IMR-90 (cell line): ENCODE measurements around the gene CLOCK. TPM values are rescaled to one million over a fixed set of nuclear protein-coding genes. Genes with fewer than 3 reads are reported as not detected.

Experiments used
- ATAC-seq: fragments of 200-7000 bp; cut with Tn5 transposase; 2 replicates; pipeline ENCODE4 v1.9.1; 2020; ENCODE audit warnings: low read depth, mild to moderate bottlenecking, moderate library complexity
- BruUV-seq: library from RNA; stranded (reverse); fragments of 400-500 nt; replicated peaks from 2 replicates; lab custom pipeline; 2021; lab: Mats Ljungman, UMichigan
- CTCF ChIA-PET: fragments of 300-600 bp; formaldehyde crosslinking; extraction: SDS; loops from one replicate; lab custom pipeline; 2021; ENCODE audit warnings: antibody characterized with exemption; lab: Yijun Ruan, JAX
- POLR2A ChIA-PET: fragments of 300-600 bp; sonication (Branson Sonifier 250); formaldehyde crosslinking; loops from one replicate; lab custom pipeline; 2022; ENCODE audit warnings: antibody characterized with exemption; ENCODE audit not compliant: unreplicated experiment; lab: Charles Lee
- DNase-seq: peaks from one replicate; pipeline ENCODE4 v3.0.0; 2013
- H2AFZ ChIP-seq: replicated peaks from 2 replicates; pipeline ENCODE3; 2013; ENCODE audit warnings: low read length, mild to moderate bottlenecking; ENCODE audit not compliant: poor library complexity
- H2AK5ac ChIP-seq: 2 replicates; pipeline ENCODE4 v1.6.1; 2013; ENCODE audit warnings: low read depth, low read length, inconsistent platforms
- H2AK9ac ChIP-seq: replicated peaks from 2 replicates; pipeline ENCODE3; 2013; ENCODE audit warnings: mild to moderate bottlenecking, low read depth, low read length, moderate library complexity; ENCODE audit not compliant: poor library complexity
- H2BK120ac ChIP-seq: 2 replicates; pipeline ENCODE4 v1.6.1; 2013; ENCODE audit warnings: low read depth, low read length, inconsistent platforms
- H2BK15ac ChIP-seq: 3 replicates; pipeline ENCODE4 v1.6.1; 2013; ENCODE audit warnings: low read depth, low read length, inconsistent platforms
- H2BK20ac ChIP-seq: 2 replicates; pipeline ENCODE4 v1.6.1; 2013; ENCODE audit warnings: low read depth, mild to moderate bottlenecking, inconsistent platforms, low read length, moderate library complexity
- H2BK5ac ChIP-seq: 2 replicates; pipeline ENCODE4 v1.6.1; 2013; ENCODE audit warnings: mild to moderate bottlenecking, low read depth, low read length, inconsistent platforms; ENCODE audit not compliant: poor library complexity, severe bottlenecking
- H3K14ac ChIP-seq: replicated peaks from 2 replicates; pipeline ENCODE4 v1.6.1; 2013; ENCODE audit warnings: low read depth, low read length, inconsistent platforms
- H3K18ac ChIP-seq: 2 replicates; pipeline ENCODE4 v1.6.1; 2013; ENCODE audit warnings: low read depth, low read length, control low read depth
- H3K23ac ChIP-seq: 2 replicates; pipeline ENCODE4 v1.6.1; 2013; ENCODE audit warnings: low read depth, low read length, inconsistent platforms
- H3K27ac ChIP-seq: 2 replicates; pipeline ENCODE4 v1.5.1; 2013; ENCODE audit warnings: mild to moderate bottlenecking, control low read depth, low read length; ENCODE audit not compliant: insufficient read depth
- H3K27me3 ChIP-seq: 2 replicates; pipeline ENCODE4 v1.6.1; 2013; ENCODE audit warnings: low read length; ENCODE audit not compliant: control insufficient read depth, insufficient read depth
- H3K36me3 ChIP-seq: 2 replicates; pipeline ENCODE4 v1.6.1; 2013; ENCODE audit warnings: low read length, mixed read lengths; ENCODE audit not compliant: control insufficient read depth, insufficient read depth
- H3K4ac ChIP-seq: 2 replicates; pipeline ENCODE4 v1.6.1; 2013; ENCODE audit warnings: low read depth, low read length, inconsistent platforms
- H3K4me1 ChIP-seq: 2 replicates; pipeline ENCODE4 v1.6.1; 2013; ENCODE audit warnings: low read length, mixed read lengths; ENCODE audit not compliant: control insufficient read depth, insufficient read depth
- H3K4me2 ChIP-seq: 2 replicates; pipeline ENCODE4 v1.6.1; 2013; ENCODE audit warnings: low read depth, mild to moderate bottlenecking, control low read depth, low read length, moderate library complexity
- H3K4me3 ChIP-seq: 2 replicates; pipeline ENCODE4 v1.5.1; 2013; ENCODE audit warnings: low read depth, mild to moderate bottlenecking, control low read depth, low read length, moderate library complexity; ENCODE audit not compliant: insufficient read depth
- H3K56ac ChIP-seq: 2 replicates; pipeline ENCODE4 v1.6.1; 2013; ENCODE audit warnings: low read length, inconsistent platforms; ENCODE audit not compliant: insufficient read depth; ENCODE audit errors: extremely low read depth
- H3K79me1 ChIP-seq, 2 experiments: 2 replicates each; pipeline ENCODE4 v1.6.1; 2013; ENCODE audit warnings: low read length in 2 of 2, inconsistent platforms in 1 of 2, low read depth in 1 of 2
- H3K9ac ChIP-seq: 2 replicates; pipeline ENCODE4 v1.6.1; 2013; ENCODE audit warnings: low read depth, low read length, control low read depth
- H3K9me1 ChIP-seq: 2 replicates; pipeline ENCODE4 v1.6.1; 2013; ENCODE audit warnings: low read length, inconsistent platforms; ENCODE audit not compliant: insufficient read depth
- H3K9me3 ChIP-seq: 2 replicates; pipeline ENCODE4 v1.6.1; 2013; ENCODE audit warnings: low read length; ENCODE audit not compliant: control insufficient read depth, insufficient read depth
- H4K20me1 ChIP-seq: 2 replicates; pipeline ENCODE4 v1.6.1; 2013; ENCODE audit warnings: low read length, inconsistent platforms; ENCODE audit not compliant: insufficient read depth
- H4K5ac ChIP-seq: 2 replicates; pipeline ENCODE4 v1.6.1; 2013; ENCODE audit warnings: mild to moderate bottlenecking, low read depth, low read length, control low read depth
- H4K8ac ChIP-seq, 2 experiments: 2 replicates each; pipeline ENCODE4 v1.6.1; 2013; ENCODE audit warnings: low read depth in 2 of 2, low read length in 2 of 2, control low read depth in 1 of 2, inconsistent platforms in 1 of 2
- H4K91ac ChIP-seq: 2 replicates; pipeline ENCODE4 v1.6.1; 2013; ENCODE audit warnings: low read depth, low read length, inconsistent platforms; ENCODE audit not compliant: insufficient read depth
- BHLHE40 ChIP-seq: fragments of 150-350 bp; IDR thresholded peaks from 2 replicates; pipeline ENCODE4 v1.6.1; 2016; ENCODE audit warnings: mild to moderate bottlenecking, low read depth, low read length
- CEBPB ChIP-seq: IDR thresholded peaks from 2 replicates; pipeline ENCODE4 v1.6.1; 2012; ENCODE audit warnings: low read depth, low read length, improper control_type of control experiment
- CHD1 ChIP-seq: IDR thresholded peaks from 2 replicates; pipeline ENCODE4 v1.6.1; 2012; ENCODE audit warnings: low read depth, low read length, improper control_type of control experiment
- CTCF ChIP-seq: conservative IDR thresholded peaks from 2 replicates; pipeline ENCODE4 v1.5.1; 2012; ENCODE audit warnings: mild to moderate bottlenecking, low read depth, low read length, improper control_type of control experiment
- ELK1 ChIP-seq: fragments of 150-350 bp; IDR thresholded peaks from 2 replicates; pipeline ENCODE4 v1.6.1; 2016; ENCODE audit warnings: low read depth, mild to moderate bottlenecking, low read length, moderate library complexity, borderline replicate concordance
- FOS ChIP-seq: fragments of 150-350 bp; IDR thresholded peaks from 2 replicates; pipeline ENCODE4 v1.6.1; 2016; ENCODE audit warnings: low read depth, low read length
- MAFK ChIP-seq: IDR thresholded peaks from 2 replicates; pipeline ENCODE4 v1.6.1; 2012; ENCODE audit warnings: low read depth, low read length, improper control_type of control experiment
- MAZ ChIP-seq: IDR thresholded peaks from 2 replicates; pipeline ENCODE4 v1.6.1; 2012; ENCODE audit warnings: low read depth, mild to moderate bottlenecking, low read length, improper control_type of control experiment, moderate library complexity, borderline replicate concordance
- MXI1 ChIP-seq: IDR thresholded peaks from 2 replicates; pipeline ENCODE4 v1.6.1; 2012; ENCODE audit warnings: low read depth, mild to moderate bottlenecking, low read length, moderate library complexity, borderline replicate concordance
- NFE2L2 ChIP-seq: fragments of 150-350 bp; IDR thresholded peaks from 2 replicates; pipeline ENCODE4 v1.6.1; 2016; ENCODE audit warnings: low read depth, mild to moderate bottlenecking, low read length
- POLR2A ChIP-seq: IDR thresholded peaks from 2 replicates; pipeline ENCODE4 v1.6.1; 2012; ENCODE audit warnings: mild to moderate bottlenecking, low read depth, low read length
- RAD21 ChIP-seq: IDR thresholded peaks from 2 replicates; pipeline ENCODE4 v1.6.1; 2012; ENCODE audit warnings: low read length, improper control_type of control experiment
- RCOR1 ChIP-seq: IDR thresholded peaks from 2 replicates; pipeline ENCODE4 v1.6.1; 2012; ENCODE audit warnings: mild to moderate bottlenecking, low read length, improper control_type of control experiment; ENCODE audit not compliant: insufficient replicate concordance
- RFX5 ChIP-seq: IDR thresholded peaks from 2 replicates; pipeline ENCODE4 v1.8.0; 2012; ENCODE audit warnings: low read depth, mild to moderate bottlenecking, low read length, moderate library complexity
- SMC3 ChIP-seq: fragments of 150-350 bp; IDR thresholded peaks from 2 replicates; pipeline ENCODE4 v1.6.1; 2016; ENCODE audit warnings: low read depth, mild to moderate bottlenecking, antibody characterized with exemption, low read length, moderate library complexity
- USF2 ChIP-seq: fragments of 150-350 bp; IDR thresholded peaks from 2 replicates; pipeline ENCODE4 v1.6.1; 2017; ENCODE audit warnings: mild to moderate bottlenecking, antibody characterized with exemption, low read length, low read depth
- WGBS, 2 experiments: methylation state at CpG; one replicate each; pipeline versions ENCODE4 v1.1.5 to v1.1.7; 2013; ENCODE audit warnings: missing lambda C conversion rate in 2 of 2; ENCODE audit not compliant: insufficient read length in 1 of 2; ENCODE audit errors: extremely low coverage in 2 of 2; 5-methylcytosine and 5-hydroxymethylcytosine counted together
- dilution Hi-C: fragments of 300-500 bp; cut with HindIII; formaldehyde crosslinking; loops from one replicate; pipeline ENCODE4 v1.14.3; 2018; ENCODE audit warnings: low sequenced_read_pairs; ENCODE audit not compliant: unreplicated experiment
- in situ Hi-C: fragments of 300-500 bp; cut with MboI; formaldehyde crosslinking; loops from 3 replicates; pipeline ENCODE4 v1.14.3; 2019; ENCODE audit warnings: low sequenced_read_pairs, inconsistent platforms, mixed read lengths
- intact Hi-C: fragments of 100-400 bp; cut with micrococcal nuclease; formaldehyde crosslinking; loops from 2 replicates; pipeline ENCODE4 v1.10.0; 2022
- polyA plus RNA-seq, 3 experiments: library from polyadenylated mRNA; depleted of rRNA; stranded (reverse); fragments of >200 nt; gene quantifications; 2 replicates each; pipeline ENCODE4 v1.2.3, GENCODE V29; 2012; ENCODE audit warnings: low replicate concordance in 1 of 3
- total RNA-seq: library from RNA; depleted of rRNA; stranded (reverse); fragments of >200 nt; gene quantifications from 2 replicates; pipeline ENCODE4 v1.2.3, GENCODE V29; 2012

CLOCK gene
- total and polyA plus RNA-seq, 2 of the 4 experiments (the other 2 are of a cell fraction), result 7.3 to 53.4 TPM

- Histone ChIP-seq H3K18ac (no peak overlapping the region), H3K27me3 (no peaks in the 10 kb centered on the region), H2AK5ac (no peak overlapping the region), H3K27ac (no peak overlapping the region), H3K4me1 (peaks cover 4% of the 10 kb centered on the region; the same call in 1 of the 2 replicates), H2AFZ (no peak overlapping the region), H2BK20ac (no peak overlapping the region), H2AK9ac (no peak overlapping the region), H3K4ac (no peak overlapping the region), H2BK5ac (no peak overlapping the region), H4K91ac (no peak overlapping the region), H3K4me2 (peak overlapping the region; percentile 16; the same call in 1 of the 2 replicates), H4K8ac (no peak overlapping the region), H3K36me3 (no peaks in the 10 kb centered on the region), H3K14ac (no peak overlapping the region), H3K9me3 (no peaks in the 10 kb centered on the region), H3K9me1 (no peaks in the 10 kb centered on the region; the same call in 1 of the 2 replicates), H3K56ac (no peak overlapping the region), H3K79me1 (no peaks in the 10 kb centered on the region), H3K23ac (no peak overlapping the region), H4K20me1 (no peaks in the 10 kb centered on the region), H2BK15ac (no peak overlapping the region), H4K5ac (no peak overlapping the region), H3K9ac (no peak overlapping the region), H3K4me3 (no peak overlapping the region), H2BK120ac (no peak overlapping the region)
- in situ Hi-C loops, result no loop called here
- ATAC-seq (peak; percentile 78), DNase-seq (peak; percentile 32)
- dilution Hi-C loops, result no loop called here
- POLR2A ChIA-PET, result no interaction called here
- no TSS peak for BruUV-seq
- TF ChIP-seq SMC3, result no peak
- no peak for TF ChIP-seq CEBPB
- peak; percentile 87 for TF ChIP-seq MAZ
- 0 out of 2 replicates have a peak, but pooled peaks have one; percentile 31 for TF ChIP-seq FOS
- TF ChIP-seq RCOR1, result no peak
- TF ChIP-seq BHLHE40, result no peak
- TF ChIP-seq NFE2L2, result no peak
- TF ChIP-seq CHD1, result no peak
- no peak for TF ChIP-seq RFX5
- TF ChIP-seq CTCF, result no peak; the same call in 1 of the 2 replicates
- TF ChIP-seq MAFK, result no peak
- no peak for TF ChIP-seq USF2
- no peak for TF ChIP-seq MXI1
- peak; percentile 21; the same call in 1 of the 2 replicates for TF ChIP-seq RAD21
- TF ChIP-seq POLR2A, result no peak
- TF ChIP-seq ELK1, result no peak
- CTCF ChIA-PET, result interaction anchor here (1.0 kb wide), 2 partner anchors 8 to 20 kb away, joined by 3 read pairs; no protein-coding TSS in a partner anchor
- no CpG with 5 or more reads among the region's 3 CpGs for WGBS, 2 experiments
- intact Hi-C loops, result no loop called here
These were observed 161.5 kb downstream of the CLOCK start for GRCh38 chr4:55385201-55385649.
